C4-2B (cell line): Measurements from ENCODE around the gene RXRA.

Experiments
- ZFX ChIP-seq: fragments of 450-650 bp; IDR thresholded peaks from 2 replicates; pipeline ENCODE4 v1.6.1; 2017
- TF ChIP-seq, protein P1 (sequence below): fragments of 450-650 bp; conservative IDR thresholded peaks from 2 replicates; pipeline ENCODE4 v1.5.1; 2017; ENCODE audit warnings: mild to moderate bottlenecking

DNA sequence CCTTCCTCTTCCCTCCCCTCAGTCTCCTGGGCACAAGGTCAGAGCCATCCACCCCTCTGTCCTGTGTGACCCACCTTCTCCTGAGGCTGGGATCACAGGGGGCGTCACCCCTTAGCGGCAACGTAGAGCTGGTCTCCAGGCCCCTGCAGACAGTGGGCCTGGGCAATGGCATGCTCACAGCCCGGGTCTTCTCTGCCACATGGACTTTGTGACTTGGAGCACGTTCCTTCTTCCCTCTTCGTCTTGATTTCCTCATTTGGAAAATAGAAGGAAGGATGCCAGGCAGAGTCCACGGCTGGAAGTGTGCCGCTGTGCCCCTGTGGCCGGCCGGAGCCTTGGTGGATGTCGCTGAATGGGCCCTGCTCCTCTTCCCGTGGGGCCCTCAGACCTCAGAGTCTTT lies 10.0 kb downstream of the RXRA start:
- TF ChIP-seq, protein P1, sequence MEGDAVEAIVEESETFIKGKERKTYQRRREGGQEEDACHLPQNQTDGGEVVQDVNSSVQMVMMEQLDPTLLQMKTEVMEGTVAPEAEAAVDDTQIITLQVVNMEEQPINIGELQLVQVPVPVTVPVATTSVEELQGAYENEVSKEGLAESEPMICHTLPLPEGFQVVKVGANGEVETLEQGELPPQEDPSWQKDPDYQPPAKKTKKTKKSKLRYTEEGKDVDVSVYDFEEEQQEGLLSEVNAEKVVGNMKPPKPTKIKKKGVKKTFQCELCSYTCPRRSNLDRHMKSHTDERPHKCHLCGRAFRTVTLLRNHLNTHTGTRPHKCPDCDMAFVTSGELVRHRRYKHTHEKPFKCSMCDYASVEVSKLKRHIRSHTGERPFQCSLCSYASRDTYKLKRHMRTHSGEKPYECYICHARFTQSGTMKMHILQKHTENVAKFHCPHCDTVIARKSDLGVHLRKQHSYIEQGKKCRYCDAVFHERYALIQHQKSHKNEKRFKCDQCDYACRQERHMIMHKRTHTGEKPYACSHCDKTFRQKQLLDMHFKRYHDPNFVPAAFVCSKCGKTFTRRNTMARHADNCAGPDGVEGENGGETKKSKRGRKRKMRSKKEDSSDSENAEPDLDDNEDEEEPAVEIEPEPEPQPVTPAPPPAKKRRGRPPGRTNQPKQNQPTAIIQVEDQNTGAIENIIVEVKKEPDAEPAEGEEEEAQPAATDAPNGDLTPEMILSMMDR, result no peak
- TF ChIP-seq ZFX, result no peak
